ENCODE measurements around the gene EEA1.
A peak's percentile ranks its signal among the peaks of the same experiment; 100 is the strongest.

Gene EEA1

DNA sequence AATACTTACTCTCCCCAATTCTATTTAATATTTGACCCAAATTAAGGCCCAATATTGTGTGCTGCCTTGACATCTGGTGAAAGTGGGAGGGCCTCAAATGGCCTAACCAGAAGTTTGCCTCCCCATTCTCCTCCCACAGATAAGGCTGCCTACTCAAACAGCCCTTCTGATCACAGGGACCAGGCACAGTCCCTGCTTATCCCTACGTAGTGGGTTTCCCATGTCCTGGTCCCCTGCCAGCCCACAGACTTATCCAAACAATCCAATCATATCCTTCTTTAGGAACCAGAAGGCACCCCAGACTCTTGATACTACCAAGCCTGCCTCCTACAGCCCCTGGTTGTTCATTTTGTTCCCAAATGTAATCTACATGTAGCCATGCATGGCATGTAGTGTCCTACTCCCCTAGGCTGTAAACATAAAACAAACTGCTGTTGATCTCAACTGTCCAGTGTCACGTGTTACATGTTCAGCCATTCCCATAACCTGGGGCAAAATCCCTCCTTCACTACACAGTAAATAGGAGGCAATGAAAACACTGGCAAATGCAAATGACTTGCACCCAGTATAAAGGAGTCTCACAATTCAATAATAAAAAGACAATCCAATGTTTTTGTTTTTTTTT lies 49.3 kb downstream of the EEA1 start:
- DNase-seq: no peak

DNA sequence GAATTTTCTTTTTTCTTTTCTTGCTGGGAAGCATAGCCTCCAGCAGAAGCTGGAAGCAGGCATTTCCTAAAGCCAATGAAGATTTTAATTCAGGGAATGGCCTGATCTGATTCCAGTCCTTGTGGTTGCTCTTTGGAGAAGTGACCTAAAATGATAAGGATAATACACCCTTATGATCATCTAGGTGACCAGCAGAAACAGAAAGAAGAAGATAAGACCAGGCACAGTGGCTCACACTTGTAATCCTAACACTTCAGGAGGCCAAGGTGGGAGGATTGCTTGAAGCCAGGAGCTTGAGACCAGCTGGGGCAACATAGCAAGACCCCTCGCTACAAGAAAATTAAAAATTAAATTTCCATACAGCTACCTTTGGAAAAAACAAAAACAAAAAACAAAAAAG lies 51.2 kb downstream of the EEA1 start:
- no peak for DNase-seq

DNA sequence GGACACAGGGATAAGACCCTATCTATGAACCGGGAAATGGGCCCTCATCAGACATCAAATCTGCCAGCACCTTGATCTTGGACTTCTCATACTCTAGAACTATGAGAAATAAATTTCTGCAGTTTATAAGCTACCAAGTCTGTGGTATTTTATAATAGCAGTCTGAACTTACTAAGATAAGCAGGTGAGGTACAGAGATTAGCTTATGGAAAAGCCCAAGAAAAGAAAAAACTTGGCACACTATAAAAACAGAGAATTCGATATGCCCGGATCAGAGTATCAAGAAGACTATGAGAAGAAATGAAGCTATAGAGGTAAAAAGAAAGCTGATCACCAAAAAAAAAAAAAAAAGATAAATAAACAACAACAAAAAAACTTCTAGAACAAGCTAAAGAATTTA lies 52.6 kb downstream of the EEA1 start:
- DNase-seq: no peak

DNA sequence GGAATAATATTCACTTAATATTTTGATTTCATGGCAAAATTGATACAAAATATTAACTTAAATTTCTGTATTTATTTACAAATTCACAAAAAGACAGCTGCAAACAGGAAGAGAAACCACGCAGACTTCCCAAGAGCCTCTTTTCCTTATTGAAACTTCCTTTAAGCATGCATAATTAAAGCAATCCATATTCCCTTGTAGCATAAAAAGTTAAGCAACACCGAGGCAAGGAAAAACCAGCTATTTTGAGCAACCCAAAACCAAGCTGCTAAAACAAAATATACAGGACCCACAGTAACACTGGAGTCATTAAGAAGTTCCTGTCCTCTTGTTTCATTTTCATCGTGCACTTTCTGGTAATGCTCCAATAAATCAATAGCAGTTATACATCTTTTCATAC lies 58.0 kb downstream of the EEA1 start:
- no peak for DNase-seq

DNA sequence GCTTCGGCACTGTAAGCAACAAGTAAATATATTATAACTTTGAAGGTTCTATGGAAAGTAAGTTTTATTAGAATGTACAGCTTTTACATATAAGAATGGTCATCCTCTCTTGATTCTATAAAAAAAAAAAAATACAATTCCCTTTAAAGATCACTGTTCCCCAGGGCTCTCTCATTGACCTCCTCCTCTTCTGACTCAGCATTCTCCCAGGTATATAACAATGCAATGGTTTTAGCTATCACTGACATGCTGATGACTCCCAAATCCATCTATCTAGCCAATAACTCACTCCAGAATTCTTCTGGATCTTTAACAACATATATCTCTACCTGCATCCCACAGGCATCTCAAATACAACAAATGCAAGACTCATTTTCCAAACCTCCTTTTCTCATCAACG lies 62.7 kb downstream of the EEA1 start:
- DNase-seq: no peak

DNA sequence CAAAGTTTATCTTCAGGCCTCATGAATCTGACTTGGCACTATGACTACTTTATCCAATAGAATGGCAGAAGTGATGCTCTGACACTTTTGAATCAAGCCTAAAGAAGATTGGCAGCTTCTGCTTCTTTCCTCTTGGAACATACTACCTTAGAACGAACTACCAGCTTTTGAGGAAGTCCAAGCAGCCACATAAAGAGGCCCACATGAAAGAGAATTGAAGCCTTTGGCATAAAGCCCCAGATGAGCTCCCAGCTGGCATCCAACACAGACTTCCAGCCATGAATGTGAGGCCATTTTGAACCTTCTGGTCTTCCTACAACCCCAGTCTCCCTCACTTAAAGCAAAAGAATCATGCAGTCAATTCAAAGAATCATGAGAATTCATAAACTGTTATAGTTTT lies 65.8 kb downstream of the EEA1 start:
- DNase-seq: no peak

DNA sequence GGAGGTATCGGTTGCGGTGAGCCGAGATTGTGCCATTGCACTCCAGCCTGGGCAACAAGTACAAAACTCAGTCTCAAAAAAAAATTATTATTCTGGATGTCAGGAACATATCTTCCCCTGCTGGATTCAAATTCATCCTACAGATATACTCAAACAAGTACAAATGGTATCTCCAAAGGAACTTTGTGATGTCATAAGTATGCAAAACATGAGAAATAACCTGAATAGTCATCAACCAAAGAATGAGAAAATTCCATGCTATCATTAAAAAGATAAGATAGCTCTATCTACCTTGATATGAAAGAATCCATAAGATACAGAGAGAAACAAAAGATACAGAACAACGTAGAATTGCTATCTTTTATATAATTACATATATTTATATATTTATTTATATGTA lies 67.7 kb downstream of the EEA1 start:
- DNase-seq: no peak

DNA sequence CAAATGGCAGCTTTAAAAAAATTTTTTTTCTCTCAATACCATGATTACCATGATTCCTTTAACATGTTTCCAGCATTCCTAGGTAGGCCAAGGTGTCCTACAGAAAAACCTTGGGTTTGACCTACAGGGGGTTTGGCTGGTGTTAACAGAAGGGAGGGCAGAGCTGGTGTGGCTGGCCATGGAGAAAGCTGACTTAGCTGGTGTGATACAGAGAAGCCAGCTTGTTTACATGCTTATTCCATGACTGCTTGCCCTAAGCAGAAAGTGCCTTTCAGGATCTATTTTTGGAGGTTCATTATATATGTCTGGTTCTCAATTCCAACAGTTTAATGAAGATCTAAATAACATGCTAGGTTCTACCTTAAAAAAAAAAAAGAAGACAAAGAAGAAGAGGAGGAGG lies 68.6 kb downstream of the EEA1 start:
- DNase-seq: no peak

DNA sequence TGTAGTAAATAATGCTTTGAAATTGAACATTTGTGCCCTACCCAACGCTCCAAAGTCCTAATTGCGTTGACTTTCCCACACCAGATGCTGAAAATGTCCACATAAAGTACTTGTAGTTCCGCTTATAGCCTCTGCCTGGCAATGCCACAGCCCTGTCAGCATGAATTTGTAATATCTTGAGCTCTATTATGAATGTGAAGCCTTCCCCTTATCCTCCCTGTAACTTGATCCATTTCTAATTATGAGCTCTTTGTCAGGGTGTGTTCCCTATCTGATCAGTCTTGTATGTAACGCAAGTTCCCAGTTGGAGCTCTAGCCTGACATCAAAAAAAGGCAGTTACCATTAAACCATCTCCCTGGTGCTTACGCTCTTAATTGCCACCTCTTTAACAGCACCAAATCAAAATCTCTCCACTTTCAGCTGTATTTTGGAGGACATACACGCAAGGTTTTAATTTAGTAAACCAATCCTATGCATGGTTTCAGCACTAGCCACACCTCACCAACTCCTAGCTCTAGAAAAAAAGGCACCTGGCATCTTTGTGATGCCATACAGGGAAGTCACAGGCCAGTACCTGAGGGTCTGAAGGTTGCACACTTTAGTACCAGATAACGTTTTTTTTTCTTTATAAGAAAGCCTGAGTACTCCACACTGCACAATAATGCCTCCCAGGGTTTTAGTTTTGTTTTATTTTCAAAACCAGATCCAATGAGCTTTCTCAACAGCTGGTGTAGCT lies 69.3 kb downstream of the EEA1 start:
- DNase-seq: peak; percentile 94

DNA sequence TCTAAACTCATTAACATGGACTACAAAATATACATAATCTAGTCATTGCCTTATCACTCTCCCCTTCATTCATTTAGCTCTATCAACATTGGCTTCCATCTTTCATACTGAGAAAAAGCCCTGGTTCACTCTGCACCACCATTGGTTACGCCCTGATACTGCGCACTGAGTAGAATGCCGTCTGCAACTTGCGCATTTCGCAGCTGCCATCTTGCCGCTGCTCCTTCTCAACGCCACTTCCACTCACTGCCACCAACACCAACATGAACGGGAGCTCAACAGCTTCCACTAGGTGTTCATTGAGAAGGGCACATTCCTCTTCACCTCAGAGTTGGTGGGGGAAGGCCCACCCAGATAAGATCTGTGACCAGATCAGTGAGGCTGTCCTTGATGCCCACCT lies 71.3 kb downstream of the EEA1 start:
- DNase-seq: no peak

DNA sequence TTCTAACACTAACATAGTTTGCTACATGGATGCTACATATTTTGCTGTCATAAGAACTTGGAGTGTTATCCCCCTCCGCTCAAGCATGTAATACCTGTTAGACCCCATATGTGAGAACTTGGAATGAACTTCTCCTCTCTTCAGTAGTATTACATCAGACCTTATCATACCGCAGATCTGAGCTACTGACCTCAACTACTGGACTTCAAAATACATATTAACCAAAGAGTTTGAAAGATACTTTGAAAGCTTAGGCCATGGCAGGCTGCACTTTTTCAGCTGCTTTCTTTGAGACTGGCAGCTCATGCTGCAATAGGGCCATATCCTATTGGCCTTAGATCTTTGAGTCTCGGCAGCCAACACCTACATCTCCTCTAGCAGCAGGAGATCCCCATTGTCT lies 74.8 kb downstream of the EEA1 start:
- no peak for DNase-seq

DNA sequence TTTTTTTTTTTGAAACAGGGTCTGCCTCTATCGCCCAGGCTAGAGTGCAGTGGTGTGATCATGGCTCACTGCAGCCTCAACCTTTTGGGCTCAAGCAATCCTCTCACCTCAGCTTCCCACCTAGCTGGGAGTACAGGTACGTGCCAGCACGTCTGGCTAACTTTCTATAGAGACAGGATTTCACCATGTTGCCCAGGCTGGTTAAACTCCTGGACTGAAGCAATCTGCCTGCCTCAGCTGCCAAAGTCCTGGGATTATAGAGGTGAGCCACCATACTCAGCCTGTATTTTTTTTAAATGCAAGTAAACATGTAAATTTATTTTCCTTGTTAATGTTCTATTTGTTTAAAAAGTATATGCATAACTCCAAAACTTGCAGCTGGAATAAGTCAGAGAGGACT lies 80.4 kb downstream of the EEA1 start:
- no peak for DNase-seq

DNA sequence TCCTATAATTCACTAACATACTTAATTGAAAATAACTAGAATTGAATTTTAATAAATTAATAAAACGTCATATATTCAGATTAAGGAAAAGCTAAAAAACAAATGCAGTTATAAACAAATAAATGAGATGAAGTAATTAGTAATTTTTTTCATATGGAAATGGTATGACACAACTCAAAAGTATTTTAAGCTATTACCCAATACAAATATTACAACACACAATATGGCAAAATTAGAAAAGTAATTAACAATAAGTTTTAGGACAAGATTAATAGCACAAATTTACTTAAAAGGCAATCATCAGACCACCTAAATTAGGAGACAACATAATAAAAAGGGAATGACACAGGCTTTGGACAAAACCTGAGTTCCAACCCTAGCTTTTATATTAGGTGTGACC lies 81.7 kb downstream of the EEA1 start:
- no peak for DNase-seq

DNA sequence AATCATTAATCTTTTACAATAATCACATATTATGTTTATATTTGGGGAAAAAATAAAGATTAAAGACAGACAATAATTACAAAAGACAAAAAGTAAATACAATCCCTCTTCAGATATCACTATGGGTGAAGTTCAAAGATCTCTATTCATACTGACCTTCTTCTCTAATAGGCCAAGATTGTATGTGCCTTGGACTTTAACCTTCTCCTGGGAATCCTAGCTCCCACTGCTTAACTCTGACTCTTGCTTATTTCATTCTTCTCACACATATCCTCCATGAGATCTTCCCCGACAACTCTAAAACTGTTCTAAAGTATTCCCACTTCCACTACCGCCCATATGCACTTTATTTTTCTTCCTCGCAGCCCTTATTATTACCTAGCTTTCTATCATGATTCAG lies 83.8 kb downstream of the EEA1 start:
- no peak for DNase-seq

DNA sequence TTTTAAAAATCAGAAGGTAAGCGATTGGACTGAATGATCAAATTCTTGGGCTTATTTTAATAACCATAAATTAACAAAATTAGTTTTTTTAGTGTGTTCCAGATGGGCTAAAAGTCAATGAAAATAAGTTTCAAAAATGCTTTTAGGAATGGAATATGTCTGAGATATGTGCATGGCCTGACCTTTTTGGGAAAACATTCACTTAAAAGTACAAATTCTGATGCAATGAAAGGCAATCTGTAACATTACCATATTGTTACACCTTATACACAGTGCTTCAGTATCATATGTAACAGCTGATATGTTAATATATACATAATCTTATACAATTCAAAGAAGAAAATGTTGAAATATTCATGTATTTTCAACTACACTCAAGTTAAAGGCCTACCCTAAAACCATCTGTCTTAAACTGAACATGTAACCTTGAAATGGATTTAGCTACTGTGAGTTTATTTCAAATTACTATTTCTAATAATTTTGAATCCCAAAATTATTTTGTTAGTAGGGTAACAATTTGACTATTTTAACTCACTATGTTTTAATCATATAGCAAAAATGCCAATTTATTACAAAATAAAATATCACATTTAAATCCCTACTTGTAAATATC lies 84.8 kb downstream of the EEA1 start:
- DNase-seq: no peak

DNA sequence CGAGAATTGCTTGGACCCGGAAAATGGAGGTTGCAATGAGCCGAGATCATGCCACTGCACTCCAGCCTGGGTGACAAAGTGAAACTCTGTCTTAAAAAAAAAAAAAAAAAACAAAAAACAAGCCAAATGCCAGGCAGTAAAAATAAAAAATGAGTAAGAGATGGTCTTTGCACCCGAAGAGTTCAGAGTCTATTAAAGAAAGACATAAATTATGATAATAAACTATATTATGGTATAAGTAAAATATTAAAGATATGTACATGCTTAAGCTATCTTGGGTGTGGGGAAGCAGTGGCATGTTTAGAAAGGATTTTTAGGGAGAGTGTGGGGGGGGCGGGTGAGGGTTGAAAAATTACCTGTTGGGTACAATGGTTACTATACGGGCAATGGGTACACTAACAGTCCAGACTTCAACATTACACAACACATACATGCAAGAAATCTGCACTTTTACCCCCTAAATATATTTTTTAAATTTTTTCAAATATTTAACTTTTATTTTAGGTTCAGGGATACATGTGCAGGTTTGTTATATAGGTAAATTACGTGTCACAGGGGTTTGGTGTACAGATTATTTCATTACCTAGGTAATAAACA lies 99.3 kb downstream of the EEA1 start:
- no peak for DNase-seq

DNA sequence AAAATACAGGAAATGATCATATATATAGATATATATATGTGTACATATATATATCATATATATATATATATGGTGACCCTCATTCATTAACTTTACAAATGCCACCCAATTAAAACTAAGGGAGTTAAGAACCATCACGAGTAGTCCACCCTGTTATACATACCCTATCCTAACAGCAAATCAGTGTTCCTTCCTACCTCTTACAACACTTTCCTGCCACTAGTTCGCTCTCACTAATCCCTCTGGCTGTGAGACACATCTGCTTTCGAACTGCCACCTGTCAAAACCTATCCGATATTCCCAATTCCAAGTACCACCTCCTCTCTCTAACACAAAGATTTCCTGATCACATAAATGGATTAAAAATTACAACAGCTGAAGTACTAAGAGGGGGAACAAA lies 100.5 kb downstream of the EEA1 start:
- no peak for DNase-seq

DNA sequence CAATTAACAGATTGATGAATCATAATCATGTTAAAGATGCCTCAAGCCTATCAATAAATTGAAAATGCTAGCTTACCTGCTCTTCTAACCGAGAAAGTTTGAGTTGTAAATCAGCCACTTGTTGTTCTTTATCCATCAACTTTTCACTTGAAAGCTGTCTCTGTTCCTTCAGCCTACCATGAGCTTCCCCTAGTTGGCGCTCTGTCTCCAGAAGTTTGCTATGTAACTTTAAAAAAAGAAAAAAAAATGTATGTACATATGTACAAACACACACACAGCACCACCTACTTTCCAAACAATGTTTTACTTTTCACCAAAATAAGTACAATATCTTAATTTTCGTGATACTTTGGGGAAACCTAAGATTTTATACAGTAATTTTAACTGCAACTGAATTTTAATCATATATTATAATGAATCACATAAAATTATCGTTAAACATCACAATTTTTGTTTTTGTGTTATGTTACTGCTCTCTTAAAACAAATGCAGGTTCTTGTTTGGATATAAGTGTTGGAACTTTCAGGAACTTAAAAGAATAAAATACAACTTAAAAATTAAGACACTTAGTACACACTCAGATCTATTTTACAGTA lies 101.2 kb downstream of the EEA1 start:
- no peak for DNase-seq

DNA sequence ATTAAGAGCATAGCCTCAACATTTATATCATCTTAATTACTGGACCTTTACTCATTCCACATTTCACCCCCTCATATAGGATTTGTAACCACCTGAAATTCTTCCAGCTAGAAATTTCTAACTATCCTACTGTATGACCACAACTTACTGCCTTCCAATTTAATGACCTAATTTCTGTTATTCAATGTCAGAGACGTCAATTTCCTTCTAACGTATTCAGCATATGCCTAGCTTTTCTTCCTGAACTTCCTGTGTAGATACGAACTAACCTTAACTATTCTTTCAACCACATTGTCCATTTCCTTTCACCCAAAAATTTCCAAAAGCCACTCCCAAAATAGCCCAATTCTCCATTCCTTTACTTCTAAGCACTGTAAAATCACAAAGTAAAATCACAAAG lies 108.0 kb downstream of the EEA1 start:
- DNase-seq: no peak

DNA sequence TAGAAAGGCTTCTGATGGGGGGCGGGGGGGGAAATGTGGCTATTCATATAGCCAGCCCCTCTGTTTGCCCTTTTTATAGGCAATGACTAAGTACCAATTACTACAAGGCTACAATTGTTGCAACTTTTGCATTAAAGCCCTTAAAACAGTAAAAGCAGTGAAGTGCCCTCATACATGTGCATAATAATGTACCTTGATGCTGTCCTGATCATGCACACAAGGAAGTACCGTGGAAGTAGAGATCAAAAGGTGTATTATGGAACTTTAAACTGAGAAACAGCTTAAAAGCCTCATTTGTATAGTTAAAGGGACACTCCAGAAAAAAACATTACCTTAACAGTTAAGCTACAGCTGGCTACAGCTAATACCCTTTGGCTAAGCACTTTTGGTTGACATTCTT lies 114.5 kb downstream of the EEA1 start:
- no peak for DNase-seq

DNA sequence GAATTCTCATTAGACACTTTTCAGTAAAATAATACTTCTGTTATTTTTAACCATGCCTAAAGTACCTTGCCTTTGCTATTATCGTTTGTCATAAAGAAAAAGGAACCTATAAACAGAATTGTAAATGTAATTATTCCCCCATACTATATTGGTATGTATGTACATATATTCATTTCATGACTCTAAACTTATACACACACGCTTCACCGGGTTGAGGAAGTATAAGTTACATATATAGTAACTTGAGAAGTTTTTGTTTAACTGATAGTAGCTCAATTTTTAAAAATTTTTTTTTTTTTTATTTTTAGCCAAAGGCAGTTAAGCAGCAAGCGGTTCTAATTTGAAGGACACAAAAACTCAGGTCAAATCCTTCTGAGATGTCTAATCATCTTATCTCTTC lies 118.7 kb downstream of the EEA1 start:
- no peak for DNase-seq

DNA sequence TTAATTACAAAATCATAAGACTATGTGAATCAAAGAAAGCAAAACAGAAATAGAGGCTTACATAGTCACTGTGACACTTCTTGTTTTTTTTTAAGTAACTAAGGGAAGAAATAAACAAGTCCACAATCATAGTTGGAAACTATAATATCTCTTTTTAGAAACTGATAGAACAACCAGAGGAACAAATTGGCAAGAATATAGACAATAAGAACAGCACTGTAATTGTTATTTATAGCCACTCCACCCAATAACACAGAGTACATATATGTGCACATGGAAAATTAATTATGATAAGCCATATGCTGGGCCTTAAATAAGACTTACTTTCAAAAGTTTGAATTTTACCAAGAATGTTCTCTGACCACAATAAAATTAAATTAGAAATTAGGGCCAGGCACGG lies 125.2 kb downstream of the EEA1 start:
- no peak for DNase-seq

DNA sequence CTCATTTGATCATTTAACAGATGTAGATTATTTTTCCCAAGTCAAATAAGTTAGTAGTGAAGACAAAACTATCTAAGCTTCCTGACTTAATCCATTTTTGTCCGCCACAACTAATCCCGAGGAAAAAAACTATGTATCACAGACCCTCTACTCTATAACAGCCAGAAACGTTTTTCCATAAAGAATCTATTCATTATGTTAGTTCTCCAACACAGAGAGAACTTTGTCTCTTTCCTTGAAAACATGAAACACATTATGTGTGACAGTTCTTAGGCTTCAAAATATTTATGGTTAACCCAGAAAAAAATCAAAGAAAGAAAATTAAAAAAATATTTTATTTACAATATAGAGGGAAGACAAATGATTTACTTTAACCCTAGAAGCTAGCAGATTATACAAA lies 126.2 kb downstream of the EEA1 start:
- no peak for DNase-seq

DNA sequence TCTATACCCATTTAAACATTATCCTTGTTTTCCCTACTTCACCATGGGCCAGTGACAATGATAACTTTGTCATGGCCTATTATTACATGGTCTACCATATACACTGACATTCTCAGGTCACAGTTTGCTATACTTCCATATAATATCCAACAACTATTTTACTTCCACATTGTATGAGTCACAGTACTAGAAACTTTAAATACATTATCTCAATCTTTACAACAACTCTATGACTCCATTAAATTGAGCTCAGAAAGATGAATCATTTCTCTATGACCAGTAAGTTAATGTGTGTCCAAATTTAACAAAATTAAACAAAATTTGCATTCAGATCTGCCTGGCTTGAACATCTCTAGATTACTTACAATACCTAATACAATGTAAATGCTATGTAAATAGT lies 132.4 kb downstream of the EEA1 start:
- DNase-seq: no peak
